NCI-H187 treated with DMSO at 0.1 percent for 48 hours (cell line): ENCODE results near the gene GRM7.

Experiments
- DNase-seq: peaks from one replicate; lab custom pipeline; 2025; lab: John Stamatoyannopoulos, UW

Gene GRM7

GRCh38 chr3:7657214-7658112, 796.5 kb downstream of the GRM7 start:
- DNase-seq, result no peak

- DNase-seq, result no peak
Measured at GRCh38 chr3:7658294-7658693, 797.4 kb downstream of the GRM7 start.

- DNase-seq, result no peak
Measured at GRCh38 chr3:7659079-7659478, 798.2 kb downstream of the GRM7 start.

- no peak for DNase-seq
Measured at GRCh38 chr3:7663771-7664170, 802.9 kb downstream of the GRM7 start.

GRCh38 chr3:7667774-7668173, 806.9 kb downstream of the GRM7 start:
- no peak for DNase-seq

GRCh38 chr3:7669641-7670040, 808.7 kb downstream of the GRM7 start:
- no peak for DNase-seq

GRCh38 chr3:7678521-7678920, 817.6 kb downstream of the GRM7 start:
- DNase-seq, result no peak

GRCh38 chr3:7682822-7683229, 821.9 kb downstream of the GRM7 start:
- no peak for DNase-seq

- no peak for DNase-seq
Measured at GRCh38 chr3:7683426-7683825, 822.5 kb downstream of the GRM7 start.

GRCh38 chr3:7684182-7684715, 823.3 kb downstream of the GRM7 start:
- no peak for DNase-seq

GRCh38 chr3:7687428-7688147, 826.7 kb downstream of the GRM7 start:
- DNase-seq, result no peak

- no peak for DNase-seq
Measured at GRCh38 chr3:7692866-7693265, 832.0 kb downstream of the GRM7 start.

GRCh38 chr3:7693976-7694375, 833.1 kb downstream of the GRM7 start:
- no peak for DNase-seq

- no peak for DNase-seq
Measured at GRCh38 chr3:7695049-7695448, 834.1 kb downstream of the GRM7 start.

- DNase-seq, result no peak
Measured at GRCh38 chr3:7696320-7696719, 835.4 kb downstream of the GRM7 start.

- DNase-seq, result no peak
Measured at GRCh38 chr3:7697548-7697947, 836.6 kb downstream of the GRM7 start.

GRCh38 chr3:7700539-7700938, 839.6 kb downstream of the GRM7 start:
- DNase-seq, result no peak

- no peak for DNase-seq
Measured at GRCh38 chr3:7700977-7701376, 840.1 kb downstream of the GRM7 start.

GRCh38 chr3:7707187-7707586, 846.3 kb downstream of the GRM7 start:
- DNase-seq, result no peak

- no peak for DNase-seq
Measured at GRCh38 chr3:7709376-7710082, 848.6 kb downstream of the GRM7 start.

GRCh38 chr3:7710284-7710683, 849.4 kb downstream of the GRM7 start:
- no peak for DNase-seq

GRCh38 chr3:7713724-7714123, 852.8 kb downstream of the GRM7 start:
- DNase-seq, result no peak
